Measurements from ENCODE around the gene ZNF180. TPM values are rescaled to one million over a fixed set of nuclear protein-coding genes. Genes with fewer than 3 reads are reported as not detected.

Gene ZNF180
- total RNA-seq, 1 experiment from 2014 or later = 10.4 TPM

- Histone ChIP-seq H3K4me1 (ENCODE audit: insufficient read depth, low read length, poor library complexity, severe bottlenecking) (no peaks in the 10 kb centered on the region), H3K27me3 (replicated peaks; ENCODE audit: insufficient read depth, low read depth, low read length, poor library complexity) (no peaks in the 10 kb centered on the region), H3K36me3 (ENCODE audit: insufficient read depth, low read length, poor library complexity, severe bottlenecking) (no peaks in the 10 kb centered on the region), H3K4me3 (ENCODE audit: low read depth, low read length, poor library complexity, severe bottlenecking) (peak within 1 kb of the TSS; percentile 49), H3K27ac (ENCODE audit: low read depth, low read length, poor library complexity, severe bottlenecking) (peak within 1 kb of the TSS; percentile 28), H3K9me3 (ENCODE audit: low read depth, low read length, poor library complexity, severe bottlenecking) (peaks cover 3% of the 10 kb centered on the region)
- intact Hi-C loops (cut with micrococcal nuclease; ENCODE audit: unreplicated experiment) = no loop called here
- BruUV-seq (replicated peaks) = no TSS peak
- DNase-seq (ENCODE audit: low spot score) = peak; percentile 97
- CTCF ChIA-PET = no interaction called here
- TF ChIP-seq, protein P1, sequence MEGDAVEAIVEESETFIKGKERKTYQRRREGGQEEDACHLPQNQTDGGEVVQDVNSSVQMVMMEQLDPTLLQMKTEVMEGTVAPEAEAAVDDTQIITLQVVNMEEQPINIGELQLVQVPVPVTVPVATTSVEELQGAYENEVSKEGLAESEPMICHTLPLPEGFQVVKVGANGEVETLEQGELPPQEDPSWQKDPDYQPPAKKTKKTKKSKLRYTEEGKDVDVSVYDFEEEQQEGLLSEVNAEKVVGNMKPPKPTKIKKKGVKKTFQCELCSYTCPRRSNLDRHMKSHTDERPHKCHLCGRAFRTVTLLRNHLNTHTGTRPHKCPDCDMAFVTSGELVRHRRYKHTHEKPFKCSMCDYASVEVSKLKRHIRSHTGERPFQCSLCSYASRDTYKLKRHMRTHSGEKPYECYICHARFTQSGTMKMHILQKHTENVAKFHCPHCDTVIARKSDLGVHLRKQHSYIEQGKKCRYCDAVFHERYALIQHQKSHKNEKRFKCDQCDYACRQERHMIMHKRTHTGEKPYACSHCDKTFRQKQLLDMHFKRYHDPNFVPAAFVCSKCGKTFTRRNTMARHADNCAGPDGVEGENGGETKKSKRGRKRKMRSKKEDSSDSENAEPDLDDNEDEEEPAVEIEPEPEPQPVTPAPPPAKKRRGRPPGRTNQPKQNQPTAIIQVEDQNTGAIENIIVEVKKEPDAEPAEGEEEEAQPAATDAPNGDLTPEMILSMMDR (conservative IDR thresholded peaks at IDR 0.05; ENCODE audit: low read depth, low read length) = no peak
- no peak for TF ChIP-seq EZH2 (IDR thresholded peaks at IDR 0.05; ENCODE audit: borderline replicate concordance, low read depth, low read length, poor library complexity, severe bottlenecking)
- POLR2A ChIA-PET (ENCODE audit: low non-redundant PET) = no interaction called here
Observed at GRCh38 chr19:44447916-44448674, 52.2 kb downstream of the ZNF180 start, which contains the start of gene ZNF229. ZNF229 (minus strand) TSS chr19:44448472; CDS start chr19:44442847, 5,625 bp downstream.

- intact Hi-C loops (cut with micrococcal nuclease; ENCODE audit: unreplicated experiment) = no loop called here
Observed at GRCh38 chr19:44438441-44438840, 61.9 kb downstream of the ZNF180 start.

GRCh38 chr19:44435441-44435840 lies 64.9 kb downstream of the ZNF180 start:
- intact Hi-C loops (cut with micrococcal nuclease; ENCODE audit: unreplicated experiment) = no loop called here
- Histone ChIP-seq H3K27ac (ENCODE audit: low read depth, low read length, poor library complexity, severe bottlenecking) (no peak overlapping the region), H3K4me1 (ENCODE audit: insufficient read depth, low read length, poor library complexity, severe bottlenecking) (no peaks in the 10 kb centered on the region), H3K27me3 (replicated peaks; ENCODE audit: insufficient read depth, low read depth, low read length, poor library complexity) (no peaks in the 10 kb centered on the region), H3K9me3 (ENCODE audit: low read depth, low read length, poor library complexity, severe bottlenecking) (peaks cover 18% of the 10 kb centered on the region), H3K4me3 (ENCODE audit: low read depth, low read length, poor library complexity, severe bottlenecking) (no peak overlapping the region), H3K36me3 (ENCODE audit: insufficient read depth, low read length, poor library complexity, severe bottlenecking) (peaks cover 7% of the 10 kb centered on the region)
- no peak for DNase-seq (ENCODE audit: low spot score)
- TF ChIP-seq, protein P1 (conservative IDR thresholded peaks at IDR 0.05; ENCODE audit: low read depth, low read length) = no peak
- TF ChIP-seq EZH2 (IDR thresholded peaks at IDR 0.05; ENCODE audit: borderline replicate concordance, low read depth, low read length, poor library complexity, severe bottlenecking) = no peak
- POLR2A ChIA-PET (ENCODE audit: low non-redundant PET) = no interaction called here
- BruUV-seq (replicated peaks) = no TSS peak
- CTCF ChIA-PET = no interaction called here

More at GRCh38 chr19:44438441-44438840, 61.9 kb downstream of the ZNF180 start:
- BruUV-seq (replicated peaks) = no TSS peak
- H3K27ac ChIP-seq (ENCODE audit: low read depth, low read length, poor library complexity, severe bottlenecking) = no peak overlapping the region
- ChIA-PET CTCF (no interaction called here), POLR2A (ENCODE audit: low non-redundant PET) (no interaction called here)
- peaks cover 16% of the 10 kb centered on the region for H3K36me3 ChIP-seq (ENCODE audit: insufficient read depth, low read length, poor library complexity, severe bottlenecking)
- H3K4me3 ChIP-seq (ENCODE audit: low read depth, low read length, poor library complexity, severe bottlenecking) = no peak overlapping the region
- H3K9me3 ChIP-seq (ENCODE audit: low read depth, low read length, poor library complexity, severe bottlenecking) = peaks cover 11% of the 10 kb centered on the region
- no peak for DNase-seq (ENCODE audit: low spot score)
- no peaks in the 10 kb centered on the region for H3K4me1 ChIP-seq (ENCODE audit: insufficient read depth, low read length, poor library complexity, severe bottlenecking)
- TF ChIP-seq, protein P1 (conservative IDR thresholded peaks at IDR 0.05; ENCODE audit: low read depth, low read length) = no peak
- TF ChIP-seq EZH2 (IDR thresholded peaks at IDR 0.05; ENCODE audit: borderline replicate concordance, low read depth, low read length, poor library complexity, severe bottlenecking) = no peak
- H3K27me3 ChIP-seq (replicated peaks; ENCODE audit: insufficient read depth, low read depth, low read length, poor library complexity) = no peaks in the 10 kb centered on the region
